Measurements from ENCODE around the gene GLCE. TPM values are rescaled to one million over a fixed set of nuclear protein-coding genes. Genes with fewer than 3 reads are reported as not detected.

Gene GLCE
- total RNA-seq, 4 donors from 2014 or later, result 11.6 to 20.3 (median 16.0) TPM

GRCh38 chr15:69159805-69160140, 662 bp upstream of the GLCE start:
- no peak for DNase-seq (ENCODE audit: low spot score in 2 of 2)
- 14 to 23% methylated on average over 7 of the region's 7 CpGs for whole genome bisulfite sequencing, 2 donors
- no peaks in the 10 kb centered on the region for H3K27me3 ChIP-seq
- H3K36me3 ChIP-seq, result no peaks in the 10 kb centered on the region
- peaks cover 0 to 16% (median 4%) of the 10 kb centered on the region in 4 donors for H3K4me1 ChIP-seq
- H3K4me3 ChIP-seq, result peak overlapping the region; percentile 72 to 96 (median 90)
- TF ChIP-seq EP300 (IDR thresholded peaks at IDR 0.05), result no peak
- TF ChIP-seq POLR2A (IDR thresholded peaks at IDR 0.05), result no peak
- TF ChIP-seq, protein P1, sequence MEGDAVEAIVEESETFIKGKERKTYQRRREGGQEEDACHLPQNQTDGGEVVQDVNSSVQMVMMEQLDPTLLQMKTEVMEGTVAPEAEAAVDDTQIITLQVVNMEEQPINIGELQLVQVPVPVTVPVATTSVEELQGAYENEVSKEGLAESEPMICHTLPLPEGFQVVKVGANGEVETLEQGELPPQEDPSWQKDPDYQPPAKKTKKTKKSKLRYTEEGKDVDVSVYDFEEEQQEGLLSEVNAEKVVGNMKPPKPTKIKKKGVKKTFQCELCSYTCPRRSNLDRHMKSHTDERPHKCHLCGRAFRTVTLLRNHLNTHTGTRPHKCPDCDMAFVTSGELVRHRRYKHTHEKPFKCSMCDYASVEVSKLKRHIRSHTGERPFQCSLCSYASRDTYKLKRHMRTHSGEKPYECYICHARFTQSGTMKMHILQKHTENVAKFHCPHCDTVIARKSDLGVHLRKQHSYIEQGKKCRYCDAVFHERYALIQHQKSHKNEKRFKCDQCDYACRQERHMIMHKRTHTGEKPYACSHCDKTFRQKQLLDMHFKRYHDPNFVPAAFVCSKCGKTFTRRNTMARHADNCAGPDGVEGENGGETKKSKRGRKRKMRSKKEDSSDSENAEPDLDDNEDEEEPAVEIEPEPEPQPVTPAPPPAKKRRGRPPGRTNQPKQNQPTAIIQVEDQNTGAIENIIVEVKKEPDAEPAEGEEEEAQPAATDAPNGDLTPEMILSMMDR (IDR thresholded peaks at IDR 0.05), result no peak
- no peaks in the 10 kb centered on the region for H3K9me3 ChIP-seq
- H3K27ac ChIP-seq, result peak overlapping the region; percentile 26 to 90 (median 50)

DNA sequence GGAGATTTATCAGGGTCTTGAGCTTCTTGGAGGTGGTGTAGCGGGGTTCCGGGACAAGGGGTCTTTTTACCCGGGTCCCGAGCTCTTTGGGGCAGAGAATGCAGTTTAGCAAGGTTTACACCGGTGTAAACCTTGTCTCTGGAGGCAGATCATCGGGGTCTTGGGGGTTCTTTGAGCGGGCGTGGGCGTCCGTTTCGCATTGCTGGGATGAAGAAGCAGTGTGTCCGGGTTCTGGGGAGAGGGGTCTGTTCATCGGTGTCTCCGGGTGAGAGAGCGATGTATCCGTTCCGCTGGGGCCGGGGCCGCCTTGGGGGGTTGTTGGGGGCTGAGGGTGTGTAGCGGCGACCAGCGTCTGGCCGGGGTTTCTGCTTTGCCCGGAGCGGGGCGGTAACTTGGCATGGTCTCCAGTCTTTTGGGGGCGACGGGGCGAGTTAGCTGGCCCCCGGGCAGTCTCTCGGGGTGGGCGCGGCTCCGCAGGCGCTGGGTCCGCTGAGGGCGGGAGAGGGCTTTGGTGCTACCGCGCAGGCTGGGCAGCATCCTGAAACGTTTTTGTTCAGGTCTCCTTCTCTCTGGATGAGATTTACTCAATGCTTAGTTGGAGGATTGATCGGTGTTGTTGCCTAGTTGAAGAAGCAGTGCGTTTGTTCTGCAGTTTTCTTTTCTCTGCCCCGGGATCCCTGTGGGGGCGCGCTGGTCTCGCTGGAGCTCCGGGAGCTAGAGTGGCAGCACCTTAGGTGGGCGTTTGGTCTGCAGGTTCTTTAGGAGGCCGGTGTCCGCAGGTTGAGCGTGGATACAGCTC, 843 bp downstream of the GLCE start:
- peak overlapping the region in 3 of 4 donors; percentile 82 to 90 (median 89) for H3K27ac ChIP-seq
- peaks cover 0 to 16% (median 4%) of the 10 kb centered on the region in 4 donors for H3K4me1 ChIP-seq

DNA sequence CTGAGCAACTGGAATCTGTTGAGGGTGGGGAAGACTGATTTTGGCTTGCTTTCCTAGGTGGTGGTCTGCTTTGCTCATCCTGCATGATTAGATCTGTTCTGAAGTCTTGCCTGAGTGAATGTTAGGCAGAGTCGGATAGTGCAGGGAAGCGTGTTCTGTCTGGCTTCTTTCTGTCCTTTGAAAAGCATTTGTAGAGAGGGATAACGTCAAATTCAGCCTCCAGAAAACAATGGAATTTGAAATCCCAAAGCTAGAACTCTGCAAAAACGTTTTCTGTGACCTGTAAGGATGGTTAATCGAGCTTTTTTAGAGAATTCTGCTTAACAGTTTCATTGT, 1.4 kb downstream of the GLCE start:
- WGBS, 2 donors, result 18 to 20% methylated on average over 5 of the region's 5 CpGs
- no peak for DNase-seq (ENCODE audit: low spot score in 2 of 2)
- Histone ChIP-seq H3K4me3 (peak overlapping the region; percentile 72 to 96 (median 90)), H3K27me3 (no peaks in the 10 kb centered on the region), H3K9me3 (no peaks in the 10 kb centered on the region), H3K27ac (peak overlapping the region in 1 of 4 donors; percentile 90), H3K36me3 (no peaks in the 10 kb centered on the region), H3K4me1 (peaks cover 0 to 16% (median 4%) of the 10 kb centered on the region in 4 donors)
- TF ChIP-seq, protein P1 (IDR thresholded peaks at IDR 0.05), result no peak
- TF ChIP-seq POLR2A (IDR thresholded peaks at IDR 0.05) (no peak), EP300 (IDR thresholded peaks at IDR 0.05) (no peak)

More for the DNA sequence above, 843 bp downstream of the GLCE start:
- no peaks in the 10 kb centered on the region for H3K27me3 ChIP-seq
- WGBS, 2 donors, result 0% methylated on average over 22 to 44 of the region's 51 CpGs
- no peaks in the 10 kb centered on the region for H3K9me3 ChIP-seq
- peak overlapping the region; percentile 72 to 96 (median 90) for H3K4me3 ChIP-seq
- DNase-seq (ENCODE audit: low spot score in 2 of 2), result peak in 1 of 2 donors; percentile 21
- no peaks in the 10 kb centered on the region for H3K36me3 ChIP-seq
- TF ChIP-seq, protein P1 (IDR thresholded peaks at IDR 0.05), result peak in 1 of 5 experiments; percentile 18
- TF ChIP-seq POLR2A (IDR thresholded peaks at IDR 0.05) (no peak), EP300 (IDR thresholded peaks at IDR 0.05) (no peak)

DNA sequence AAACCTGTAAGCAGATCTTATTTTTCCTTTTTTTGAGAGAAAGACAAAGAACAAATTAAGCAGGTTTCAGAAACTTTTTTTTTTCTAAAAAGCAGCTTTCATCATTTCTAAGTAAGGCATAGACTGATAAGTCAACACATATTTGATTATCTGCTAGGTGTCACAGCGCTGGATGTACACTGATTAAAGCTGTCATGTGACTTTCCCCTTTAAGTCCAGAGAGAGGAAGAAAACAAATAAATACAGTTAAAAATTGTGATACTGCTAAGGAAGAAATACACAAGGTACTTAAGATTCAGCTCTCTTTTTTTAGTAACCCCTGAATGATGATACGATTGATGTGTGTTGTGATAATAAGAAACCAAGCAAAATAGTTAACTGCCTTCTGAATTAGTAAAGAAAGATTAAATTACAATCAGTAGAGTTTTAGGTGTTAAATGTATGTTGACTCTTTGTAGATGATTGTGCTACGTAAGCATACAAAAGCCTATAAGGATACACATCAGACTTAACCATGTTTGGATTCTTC, 2.8 kb downstream of the GLCE start:
- H3K27ac ChIP-seq, result no peak overlapping the region
- H3K27me3 ChIP-seq, result no peaks in the 10 kb centered on the region
- peaks cover 0 to 16% (median 4%) of the 10 kb centered on the region in 4 donors for H3K4me1 ChIP-seq
- no peaks in the 10 kb centered on the region for H3K9me3 ChIP-seq
- no peak overlapping the region for H3K4me3 ChIP-seq
- no peak for DNase-seq (ENCODE audit: low spot score in 2 of 2)
- no peaks in the 10 kb centered on the region for H3K36me3 ChIP-seq
- TF ChIP-seq POLR2A (IDR thresholded peaks at IDR 0.05), result no peak
- TF ChIP-seq EP300 (IDR thresholded peaks at IDR 0.05), result no peak
- TF ChIP-seq, protein P1 (IDR thresholded peaks at IDR 0.05), result no peak
- 92 to 94% methylated on average over 3 of the region's 3 CpGs for WGBS, 2 donors
